GM23338 (cell line): ENCODE data around the gene ADAT3. TPM values are rescaled to one million over a fixed set of nuclear protein-coding genes. Genes with fewer than 3 reads are reported as not detected.

Experiments
- ATAC-seq: fragments of 200-7000 bp; cut with Tn5 transposase; 3 replicates; pipeline ENCODE4 v1.9.1; 2020
- DNase-seq: peaks from one replicate; pipeline ENCODE4 v3.0.0-alpha.2; 2015; ENCODE audit warnings: low spot score
- H2AFZ ChIP-seq: fragments of 200-600 bp; sonication (generic); 2 replicates; pipeline ENCODE4 v1.8.0; 2016; ENCODE audit warnings: antibody characterized with exemption, mild to moderate bottlenecking, moderate library complexity
- H3F3A ChIP-seq: fragments of 200-600 bp; sonication (generic); replicated peaks from 2 replicates; pipeline ENCODE4 v1.8.0; 2017; ENCODE audit warnings: antibody characterized with exemption, mixed run types, low read depth
- H3K27ac ChIP-seq: fragments of 200-600 bp; sonication (generic); 2 replicates; pipeline ENCODE4 v1.6.1; 2016; ENCODE audit warnings: low read depth
- H3K27me3 ChIP-seq: fragments of 200-600 bp; sonication (generic); 2 replicates; pipeline ENCODE4 v1.8.0; 2016; ENCODE audit warnings: mild to moderate bottlenecking, mixed run types, moderate library complexity; ENCODE audit not compliant: insufficient read depth
- H3K36me3 ChIP-seq: fragments of 200-600 bp; sonication (generic); 2 replicates; pipeline ENCODE4 v1.8.0; 2016; ENCODE audit warnings: mild to moderate bottlenecking; ENCODE audit not compliant: insufficient read depth
- H3K4me1 ChIP-seq: fragments of 200-600 bp; sonication (generic); 2 replicates; pipeline ENCODE4 v1.8.0; 2016; ENCODE audit warnings: mild to moderate bottlenecking, moderate library complexity; ENCODE audit not compliant: insufficient read depth
- H3K4me2 ChIP-seq: fragments of 200-600 bp; sonication (generic); 2 replicates; pipeline ENCODE4 v1.7.1; 2017; ENCODE audit warnings: mixed run types
- H3K4me3 ChIP-seq: fragments of 200-600 bp; sonication (generic); 2 replicates; pipeline ENCODE4 v1.6.1; 2016; ENCODE audit warnings: mixed run types
- H3K79me2 ChIP-seq: fragments of 200-600 bp; sonication (generic); replicated peaks from 2 replicates; pipeline ENCODE4 v1.8.0; 2017; ENCODE audit warnings: mild to moderate bottlenecking; ENCODE audit not compliant: insufficient read depth
- H3K9me2 ChIP-seq: fragments of 200-600 bp; sonication (generic); 2 replicates; pipeline ENCODE4 v1.8.0; 2017; ENCODE audit not compliant: insufficient read depth
- H4K20me1 ChIP-seq: fragments of 200-600 bp; sonication (generic); replicated peaks from 2 replicates; pipeline ENCODE4 v1.8.0; 2017; ENCODE audit warnings: mild to moderate bottlenecking; ENCODE audit not compliant: insufficient read depth
- H3K27ac Mint-ChIP-seq: 2 replicates; pipeline ENCODE4 v1.8.0; 2020; ENCODE audit warnings: inconsistent platforms, mild to moderate bottlenecking, moderate library complexity, mixed read lengths
- H3K27me3 Mint-ChIP-seq: 3 replicates; pipeline ENCODE4 v1.8.0; 2022; ENCODE audit warnings: low read depth, mild to moderate bottlenecking, moderate library complexity, mixed read lengths, inconsistent platforms; ENCODE audit not compliant: insufficient read depth, poor library complexity
- H3K36me3 Mint-ChIP-seq: 3 replicates; pipeline ENCODE4 v1.8.0; 2021; ENCODE audit warnings: low read depth, mild to moderate bottlenecking, inconsistent platforms, moderate library complexity, mixed read lengths
- H3K4me1 Mint-ChIP-seq: 3 replicates; pipeline ENCODE4 v1.8.0; 2020; ENCODE audit warnings: mild to moderate bottlenecking, inconsistent platforms, mixed read lengths
- H3K4me3 Mint-ChIP-seq: 3 replicates; pipeline ENCODE4 v1.8.0; 2021; ENCODE audit warnings: moderate library complexity, mild to moderate bottlenecking, inconsistent platforms, mixed read lengths
- H3K9me3 Mint-ChIP-seq: 3 replicates; pipeline ENCODE4 v1.8.0; 2020; ENCODE audit warnings: moderate library complexity, mild to moderate bottlenecking, inconsistent platforms, mixed read lengths
- CREB1 ChIP-seq: fragments of 250-450 bp; sonication (Bioruptor Pico); IDR thresholded peaks from 2 replicates; pipeline ENCODE4 v1.5.0; 2020; ENCODE audit warnings: low read depth, mild to moderate bottlenecking, moderate library complexity
- ETS1 ChIP-seq: IDR thresholded peaks from 2 replicates; pipeline ENCODE4 v1.6.1; 2016; ENCODE audit warnings: antibody characterized with exemption
- EZH2phosphoT487 ChIP-seq: fragments of 200-600 bp; sonication (generic); IDR thresholded peaks from one replicate; pipeline ENCODE4 v1.8.1; 2018; ENCODE audit warnings: antibody characterized with exemption; ENCODE audit not compliant: unreplicated experiment
- NANOG ChIP-seq: IDR thresholded peaks from 2 replicates; pipeline ENCODE4 v1.6.1; 2016; ENCODE audit warnings: antibody characterized with exemption, borderline replicate concordance
- POLR2AphosphoS5 ChIP-seq: IDR thresholded peaks from 2 replicates; pipeline ENCODE4 v1.6.1; 2016; ENCODE audit warnings: antibody characterized with exemption, low read depth
- REST ChIP-seq: IDR thresholded peaks from one replicate; pipeline ENCODE4 v1.6.1; 2018; ENCODE audit warnings: antibody characterized with exemption; ENCODE audit not compliant: unreplicated experiment
- ZNF114 ChIP-seq: fragments of 250-450 bp; sonication (Bioruptor Pico); IDR thresholded peaks from 2 replicates; pipeline ENCODE4 v1.5.0; 2020; ENCODE audit warnings: mild to moderate bottlenecking, moderate library complexity
- ZNF462 ChIP-seq: fragments of 250-450 bp; sonication (Bioruptor Pico); IDR thresholded peaks from 2 replicates; pipeline ENCODE4 v1.5.0; 2020; ENCODE audit warnings: mild to moderate bottlenecking, moderate library complexity
- polyA plus RNA-seq: library from polyadenylated mRNA; unstranded; fragments of >200 nt; fragmentation: Nextera tagmentation; extraction: Ambion mirVana; gene quantifications from 2 replicates; pipeline ENCODE4 v1.2.1, GENCODE V29; 2016
- total RNA-seq: library from RNA; depleted of rRNA; stranded (reverse); fragments of >200 nt; shearing (Covaris generic); gene quantifications from 2 replicates; pipeline ENCODE4 v1.2.3, GENCODE V29; 2014

Gene ADAT3
- total and polyA plus RNA-seq, 2 experiments from 2014 or later = 7.9 to 12.4 TPM

GRCh38 chr19:1863638-1864479 lies 41.3 kb upstream of the ADAT3 start:
- no peaks in the 10 kb centered on the region for H3K9me2 ChIP-seq
- 0 out of 2 replicates have a peak overlapping the region, but pooled peaks have one; percentile 94 for H3K27ac Mint-ChIP-seq
- peaks cover 16% of the 10 kb centered on the region for H3K27me3 ChIP-seq
- no peaks in the 10 kb centered on the region for H3K9me3 Mint-ChIP-seq
- no peaks in the 10 kb centered on the region; the same call in 2 of the 3 replicates for H3K36me3 Mint-ChIP-seq
- H3K4me1 ChIP-seq = peaks cover 35% of the 10 kb centered on the region
- H3K4me2 ChIP-seq = peak overlapping the region; percentile 94
- H3K27me3 Mint-ChIP-seq = peaks cover 24% of the 10 kb centered on the region
- peak overlapping the region; percentile 69; the same call in 1 of the 2 replicates for H2AFZ ChIP-seq
- H4K20me1 ChIP-seq = peaks cover 10% of the 10 kb centered on the region; the same call in 1 of the 2 replicates
- TF ChIP-seq CREB1 (CRISPR knock-in tag) (no peak), ETS1 (no peak), NANOG (no peak), ZNF114 (CRISPR knock-in tag) (no peak), EZH2phosphoT487 (no peak), REST (no peak), ZNF462 (no peak), POLR2AphosphoS5 (peak; percentile 60)
- DNase-seq (peak; percentile 98), ATAC-seq (peak; percentile 55)
- H3F3A ChIP-seq = 0 out of 2 replicates have a peak, but pooled peaks cover 6% of the 10 kb centered on the region
- no peaks in the 10 kb centered on the region for H3K36me3 ChIP-seq
- peak overlapping the region; percentile 98 for H3K27ac ChIP-seq
- peak overlapping the region; percentile 78 for H3K4me3 Mint-ChIP-seq
- peak overlapping the region; percentile 92 for H3K4me3 ChIP-seq
- peaks cover 37% of the 10 kb centered on the region for H3K79me2 ChIP-seq
- H3K4me1 Mint-ChIP-seq = peaks cover 22% of the 10 kb centered on the region; the same call in 2 of the 3 replicates
